GM21825 (cell line): ENCODE data around the gene EPHB1.
A peak's percentile ranks its signal among the peaks of the same experiment; 100 is the strongest.
"Not testable (repeated sequence)": the region's sequence is repeated elsewhere in the genome, so short reads cannot be mapped to it uniquely, and the experiment has no call there.

Experiments
- ATAC-seq: cut with Tn5 transposase; IDR thresholded peaks from one replicate; pipeline ENCODE4 v1.9.1; 2021; ENCODE audit warnings: mild to moderate bottlenecking, moderate library complexity; ENCODE audit not compliant: unreplicated experiment

EPHB1 gene

GRCh38 chr3:134991472-134992010 lies 196.5 kb downstream of the EPHB1 start:
- ATAC-seq = no peak

GRCh38 chr3:134992180-134992579 lies 197.1 kb downstream of the EPHB1 start:
- ATAC-seq = no peak

- ATAC-seq = no peak
Measured at GRCh38 chr3:134992586-134992985, 197.5 kb downstream of the EPHB1 start.

- ATAC-seq = no peak
Measured at GRCh38 chr3:134993011-134993410, 198.0 kb downstream of the EPHB1 start.

GRCh38 chr3:134998158-134998557 lies 203.1 kb downstream of the EPHB1 start:
- ATAC-seq = no peak

- ATAC-seq = no peak
Measured at GRCh38 chr3:134998855-134999254, 203.8 kb downstream of the EPHB1 start.

GRCh38 chr3:135000465-135000864 lies 205.4 kb downstream of the EPHB1 start:
- no peak for ATAC-seq

- ATAC-seq = not testable (repeated sequence)
Measured at GRCh38 chr3:135005616-135006015, 210.6 kb downstream of the EPHB1 start.

- no peak for ATAC-seq
Measured at GRCh38 chr3:135007607-135008006, 212.5 kb downstream of the EPHB1 start.

GRCh38 chr3:135008326-135008725 lies 213.3 kb downstream of the EPHB1 start:
- no peak for ATAC-seq

- ATAC-seq = no peak
Measured at GRCh38 chr3:135009014-135009413, 214.0 kb downstream of the EPHB1 start.

GRCh38 chr3:135012101-135012500 lies 217.0 kb downstream of the EPHB1 start:
- ATAC-seq = no peak

GRCh38 chr3:135013206-135013605 lies 218.1 kb downstream of the EPHB1 start:
- no peak for ATAC-seq

GRCh38 chr3:135014566-135014965 lies 219.5 kb downstream of the EPHB1 start:
- no peak for ATAC-seq

GRCh38 chr3:135017003-135017893 lies 222.2 kb downstream of the EPHB1 start:
- ATAC-seq = no peak

GRCh38 chr3:135018149-135018923 lies 223.3 kb downstream of the EPHB1 start:
- ATAC-seq = no peak

- no peak for ATAC-seq
Measured at GRCh38 chr3:135020181-135020580, 225.1 kb downstream of the EPHB1 start.

GRCh38 chr3:135023996-135024658 lies 229.1 kb downstream of the EPHB1 start:
- ATAC-seq = peak; percentile 64

GRCh38 chr3:135030768-135031615 lies 235.9 kb downstream of the EPHB1 start:
- not testable (repeated sequence) for ATAC-seq

- no peak for ATAC-seq
Measured at GRCh38 chr3:135033737-135034136, 238.7 kb downstream of the EPHB1 start.
